Measurements from ENCODE around the gene RNF220.

RNF220 gene

DNA sequence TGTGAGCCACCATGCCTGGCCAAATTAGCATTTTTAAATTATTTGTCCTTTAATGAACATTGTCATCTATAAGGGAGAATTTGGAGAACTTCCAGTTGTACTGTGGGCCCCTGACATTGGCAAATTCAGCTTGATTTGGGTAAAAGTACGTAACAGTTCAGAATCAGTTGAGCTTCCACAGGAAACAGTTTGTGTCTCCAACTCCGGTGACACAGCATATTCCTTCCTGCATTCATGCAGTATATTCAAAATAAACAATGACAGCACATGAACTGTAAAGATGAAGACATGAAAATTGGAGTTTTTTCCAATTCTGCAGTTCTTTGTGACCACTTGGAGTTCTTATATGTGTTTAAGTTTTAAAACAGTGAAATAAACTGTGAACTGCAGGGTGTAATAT is 28.2 kb downstream of the RNF220 start:
- no peak for DNase-seq (ENCODE audit: low read depth)
- no peak overlapping the region for H3K4me3 ChIP-seq (ENCODE audit: low read depth, low read length)
- TF ChIP-seq, protein P1, sequence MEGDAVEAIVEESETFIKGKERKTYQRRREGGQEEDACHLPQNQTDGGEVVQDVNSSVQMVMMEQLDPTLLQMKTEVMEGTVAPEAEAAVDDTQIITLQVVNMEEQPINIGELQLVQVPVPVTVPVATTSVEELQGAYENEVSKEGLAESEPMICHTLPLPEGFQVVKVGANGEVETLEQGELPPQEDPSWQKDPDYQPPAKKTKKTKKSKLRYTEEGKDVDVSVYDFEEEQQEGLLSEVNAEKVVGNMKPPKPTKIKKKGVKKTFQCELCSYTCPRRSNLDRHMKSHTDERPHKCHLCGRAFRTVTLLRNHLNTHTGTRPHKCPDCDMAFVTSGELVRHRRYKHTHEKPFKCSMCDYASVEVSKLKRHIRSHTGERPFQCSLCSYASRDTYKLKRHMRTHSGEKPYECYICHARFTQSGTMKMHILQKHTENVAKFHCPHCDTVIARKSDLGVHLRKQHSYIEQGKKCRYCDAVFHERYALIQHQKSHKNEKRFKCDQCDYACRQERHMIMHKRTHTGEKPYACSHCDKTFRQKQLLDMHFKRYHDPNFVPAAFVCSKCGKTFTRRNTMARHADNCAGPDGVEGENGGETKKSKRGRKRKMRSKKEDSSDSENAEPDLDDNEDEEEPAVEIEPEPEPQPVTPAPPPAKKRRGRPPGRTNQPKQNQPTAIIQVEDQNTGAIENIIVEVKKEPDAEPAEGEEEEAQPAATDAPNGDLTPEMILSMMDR (IDR thresholded peaks at IDR 0.05; ENCODE audit: control insufficient read depth, extremely low read depth, insufficient read depth), result no peak

DNA sequence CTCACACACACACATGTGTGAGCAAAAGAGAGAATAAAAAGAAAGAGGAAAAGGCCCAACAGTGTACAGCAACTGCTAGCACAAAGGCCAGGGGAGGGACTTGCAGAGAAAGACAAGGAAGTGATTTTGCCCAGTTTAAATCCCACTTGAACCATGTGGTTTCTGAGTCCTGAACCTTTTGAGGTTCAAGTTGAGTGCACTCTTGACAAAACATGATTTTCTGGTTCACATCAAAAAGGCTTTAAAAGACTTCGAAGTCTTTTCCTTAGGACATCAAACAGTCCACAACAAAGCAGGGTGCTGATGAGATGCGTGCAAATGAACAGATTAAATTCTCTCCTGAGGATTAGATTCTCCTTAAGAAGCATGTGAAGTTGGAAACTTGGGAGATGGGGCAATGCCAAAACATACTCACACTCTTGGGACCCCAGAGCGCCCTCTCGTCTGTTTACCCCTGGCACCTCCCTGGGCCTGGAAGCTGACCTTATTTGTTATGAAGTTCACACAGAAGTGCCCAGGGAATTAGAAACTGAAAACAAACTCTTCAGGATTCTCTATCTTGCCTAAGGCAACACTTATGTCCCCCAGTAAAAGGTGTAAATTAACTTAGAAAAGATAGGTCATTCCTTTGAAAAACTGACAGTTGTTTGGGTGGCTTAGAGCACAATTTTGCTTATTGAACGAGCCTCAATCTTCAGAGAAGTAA is 31.5 kb downstream of the RNF220 start:
- no peak for DNase-seq (ENCODE audit: low read depth)

DNA sequence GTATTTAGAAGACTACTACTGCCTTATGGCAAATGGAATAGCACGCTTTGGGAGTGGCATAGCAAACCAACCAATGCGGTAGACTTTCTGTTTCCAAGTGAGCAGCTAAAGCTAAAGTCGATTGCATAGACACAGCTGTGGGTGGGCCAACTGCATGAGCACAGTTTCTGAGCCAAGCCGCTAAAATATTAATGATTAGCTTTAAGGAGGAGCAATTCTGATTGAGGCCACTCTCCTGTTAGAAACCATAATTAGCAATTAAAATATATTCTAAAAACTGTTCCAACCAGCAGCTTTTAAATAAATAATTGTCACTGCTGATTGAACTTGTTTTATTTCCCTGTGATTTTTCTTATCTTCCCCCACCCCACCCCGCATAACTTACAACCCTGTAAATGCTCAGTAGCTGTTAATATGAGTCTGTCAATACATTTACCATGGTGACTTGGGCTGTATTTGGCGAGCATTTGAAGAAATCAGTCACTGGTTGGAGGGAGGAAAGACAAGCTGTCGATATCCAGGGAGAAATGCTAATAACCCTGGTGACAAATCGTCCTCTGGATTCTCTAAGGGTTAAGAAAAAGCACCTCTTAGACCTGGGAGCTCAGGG is 32.2 kb downstream of the RNF220 start:
- no peak overlapping the region for H3K4me3 ChIP-seq (ENCODE audit: low read depth, low read length)
- DNase-seq (ENCODE audit: low read depth), result no peak
- TF ChIP-seq, protein P1 (IDR thresholded peaks at IDR 0.05; ENCODE audit: control insufficient read depth, extremely low read depth, insufficient read depth), result no peak

More for the DNA sequence above, 31.5 kb downstream of the RNF220 start:
- TF ChIP-seq, protein P1 (IDR thresholded peaks at IDR 0.05; ENCODE audit: control insufficient read depth, extremely low read depth, insufficient read depth), result no peak
- no peak overlapping the region for H3K4me3 ChIP-seq (ENCODE audit: low read depth, low read length)

DNA sequence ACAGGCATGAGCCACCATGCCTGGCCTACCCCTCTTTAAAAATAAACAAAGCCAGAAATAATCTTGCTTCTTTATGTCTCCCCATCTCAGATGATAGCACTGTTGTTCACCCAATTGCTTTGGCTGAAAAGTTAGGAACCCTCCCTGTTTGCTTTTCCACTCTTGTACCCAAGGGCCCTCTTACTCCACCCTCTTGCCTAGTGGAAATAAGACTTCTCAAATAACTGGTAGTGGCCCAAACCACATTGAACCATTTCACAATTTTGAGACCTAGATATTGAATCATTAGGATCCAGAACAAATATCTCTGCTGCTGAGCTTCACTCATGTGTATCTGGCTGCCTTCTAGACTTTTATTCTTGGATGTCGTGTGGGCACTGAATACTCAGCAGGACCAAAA is 37.7 kb downstream of the RNF220 start:
- DNase-seq (ENCODE audit: low read depth), result no peak
- TF ChIP-seq, protein P1 (IDR thresholded peaks at IDR 0.05; ENCODE audit: control insufficient read depth, extremely low read depth, insufficient read depth), result no peak
- H3K4me3 ChIP-seq (ENCODE audit: low read depth, low read length), result no peak overlapping the region

DNA sequence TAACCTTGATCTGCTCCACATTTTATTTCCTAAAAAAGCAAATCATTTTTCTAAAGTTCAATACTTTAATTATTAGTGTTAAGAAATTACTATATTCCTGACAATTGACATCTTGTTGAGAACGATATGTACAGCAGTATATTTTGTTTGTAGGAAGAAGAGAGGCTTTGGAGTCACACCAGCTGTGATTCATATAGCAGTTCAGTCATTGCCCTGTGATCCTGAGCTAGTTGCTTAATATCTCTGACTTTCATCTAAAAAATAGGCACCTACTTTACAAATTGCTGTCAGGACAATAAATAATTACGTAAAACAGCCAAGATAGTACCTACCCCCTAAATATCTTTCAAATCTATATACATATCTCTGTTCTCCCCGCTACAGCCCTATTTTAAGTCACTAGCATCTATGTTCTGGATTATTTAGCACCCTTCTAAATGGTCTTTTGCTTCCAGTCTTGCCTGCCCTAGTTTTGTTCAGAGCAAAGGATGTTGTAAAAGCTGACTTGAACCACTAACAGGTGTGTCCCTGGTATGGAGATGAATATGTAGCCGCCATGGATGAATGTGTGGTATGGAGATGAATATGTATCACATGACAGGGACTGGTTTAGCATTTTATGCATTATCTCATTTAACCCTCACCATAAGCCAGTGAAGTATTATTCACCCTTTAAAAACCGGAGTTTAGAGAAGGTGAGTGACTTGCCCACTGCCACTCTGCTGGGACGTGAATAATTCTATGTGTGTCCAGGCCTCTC is 42.2 kb downstream of the RNF220 start:
- H3K4me3 ChIP-seq (ENCODE audit: low read depth, low read length), result no peak overlapping the region
- DNase-seq (ENCODE audit: low read depth), result no peak
- TF ChIP-seq, protein P1 (IDR thresholded peaks at IDR 0.05; ENCODE audit: control insufficient read depth, extremely low read depth, insufficient read depth), result no peak

DNA sequence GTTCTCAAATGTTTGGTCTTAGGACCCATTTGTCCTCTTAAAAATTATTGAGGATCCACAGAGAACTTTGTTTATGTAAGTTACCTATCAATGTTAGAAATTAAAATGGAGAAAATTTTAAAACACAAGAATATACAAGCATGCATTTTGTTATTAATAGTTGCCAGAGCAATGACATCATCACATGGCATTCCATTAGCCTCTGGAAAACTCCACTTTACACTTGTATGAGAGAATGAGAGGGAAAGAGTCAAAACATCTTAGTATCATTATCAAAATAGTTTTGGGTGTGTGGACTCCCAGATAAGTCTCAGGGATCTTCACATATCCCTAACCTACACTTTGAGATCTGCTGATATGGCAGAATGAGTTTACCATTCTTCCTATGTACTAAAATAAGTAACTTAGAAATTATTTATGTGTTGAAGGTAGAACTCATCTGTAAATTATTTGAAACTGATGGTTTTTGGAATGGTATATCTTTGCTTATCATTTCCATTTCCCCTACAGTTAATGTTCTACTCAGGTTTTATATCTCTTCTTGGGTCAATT is 48.8 kb downstream of the RNF220 start:
- H3K4me3 ChIP-seq (ENCODE audit: low read depth, low read length), result no peak overlapping the region
- TF ChIP-seq, protein P1 (IDR thresholded peaks at IDR 0.05; ENCODE audit: control insufficient read depth, extremely low read depth, insufficient read depth), result no peak
- no peak for DNase-seq (ENCODE audit: low read depth)
